A549 (cell line): Measurements from ENCODE around the gene TFPT. TPM values are rescaled to one million over a fixed set of nuclear protein-coding genes. Genes with fewer than 3 reads are reported as not detected.
A peak's percentile ranks its signal among the peaks of the same experiment; 100 is the strongest.

Source experiments
- ATAC-seq, 2 experiments: fragments of 200-7000 bp in 1 of 2; fragments of >200 bp in 1 of 2; cut with Nextera tagmentation in 1 of 2; cut with Tn5 transposase in 1 of 2; 3 replicates each; pipeline versions ENCODE4 v1.8.0 to v1.9.1; 2018 to 2020; ENCODE audit warnings: mild to moderate bottlenecking in 1 of 2, moderate library complexity in 1 of 2
- CTCF ChIA-PET: fragments of 300-600 bp; sonication (Branson Sonifier 250); formaldehyde crosslinking; extraction: SDS; loops from one replicate; lab custom pipeline; 2021; ENCODE audit warnings: antibody characterized with exemption, inconsistent platforms; lab: Yijun Ruan, JAX
- POLR2A ChIA-PET: fragments of 350-600 bp; formaldehyde crosslinking; extraction: SDS; loops from one replicate; lab custom pipeline; 2021; ENCODE audit warnings: antibody characterized with exemption, inconsistent platforms; lab: Yijun Ruan, JAX
- DNase-seq, 2 experiments: peaks; one replicate each; pipeline versions ENCODE4 v3.0.0 to v3.0.0-alpha.2; 2011 to 2016; ENCODE audit warnings: low read depth in 1 of 2, low spot score in 1 of 2
- FAIRE-seq: peaks from 2 replicates; lab custom pipeline; 2011; peaks lifted over from hg19 to GRCh38; lab: Jason Lieb, UNC
- H3K27ac ChIP-seq, 2 experiments: fragments of >200 bp; sonication (Bioruptor Twin); formaldehyde crosslinking; 3 replicates each; pipeline ENCODE4 v1.5.1; 2016 to 2017
- H3K4me1 ChIP-seq: fragments of >200 bp; sonication (Bioruptor Twin); formaldehyde crosslinking; 3 replicates; pipeline ENCODE4 v1.6.1; 2016
- H3K4me2 ChIP-seq: fragments of >200 bp; sonication (Bioruptor Twin); formaldehyde crosslinking; 3 replicates; pipeline ENCODE4 v1.6.1; 2016
- H3K4me3 ChIP-seq: fragments of >200 bp; sonication (Bioruptor Twin); formaldehyde crosslinking; 3 replicates; pipeline ENCODE4 v1.5.1; 2016
- H3K9me3 ChIP-seq: fragments of >200 bp; sonication (Bioruptor Twin); formaldehyde crosslinking; 3 replicates; pipeline ENCODE4 v1.6.1; 2016
- BCL3 ChIP-seq: fragments of >200 bp; sonication (Bioruptor Twin); formaldehyde crosslinking; IDR thresholded peaks from 3 replicates; pipeline ENCODE4 v1.6.1; 2016
- CBX8 ChIP-seq: fragments of 200-600 bp; sonication (generic); IDR thresholded peaks from 2 replicates; pipeline ENCODE4 v1.6.1; 2016
- CHD2 ChIP-seq: fragments of 150-350 bp; IDR thresholded peaks from 2 replicates; pipeline ENCODE4 v1.6.1; 2014; ENCODE audit warnings: low read length; ENCODE audit not compliant: partially characterized antibody
- CHD4 ChIP-seq: fragments of 200-600 bp; sonication (generic); IDR thresholded peaks from 2 replicates; pipeline ENCODE4 v1.6.1; 2016; ENCODE audit warnings: antibody characterized with exemption, mild to moderate bottlenecking, borderline replicate concordance
- EHMT2 ChIP-seq: fragments of 200-600 bp; sonication (generic); IDR thresholded peaks from 2 replicates; pipeline ENCODE4 v1.6.1; 2016; ENCODE audit warnings: antibody characterized with exemption, low read depth, mild to moderate bottlenecking, moderate library complexity
- EP300 ChIP-seq, 2 experiments: fragments of >200 bp; sonication (Bioruptor Twin); formaldehyde crosslinking; IDR thresholded peaks; 2 replicates in 1 of 2; 3 replicates in 1 of 2; pipeline ENCODE4 v1.6.1; 2016 to 2017
- FOSB ChIP-seq: fragments of 250-450 bp; sonication (Bioruptor Pico); IDR thresholded peaks from 2 replicates; pipeline ENCODE4 v1.5.0; 2020; ENCODE audit warnings: mild to moderate bottlenecking, moderate library complexity
- FOSL2 ChIP-seq, 2 experiments: fragments of 450-650 bp in 1 of 2; fragments of >200 bp in 1 of 2; sonication (Bioruptor Twin) in 1 of 2; formaldehyde crosslinking; IDR thresholded peaks; 2 replicates each; pipeline versions ENCODE4 v1.5.0 to v1.6.1; 2016 to 2020; ENCODE audit warnings: mild to moderate bottlenecking in 1 of 2, moderate library complexity in 1 of 2
- FOXS1 ChIP-seq: fragments of 250-450 bp; sonication (Bioruptor Pico); IDR thresholded peaks from 2 replicates; pipeline ENCODE4 v1.5.0; 2020; ENCODE audit warnings: mild to moderate bottlenecking, moderate library complexity
- HDAC2 ChIP-seq: fragments of 200-600 bp; sonication (generic); IDR thresholded peaks from 2 replicates; pipeline ENCODE4 v1.6.1; 2016
- HES2 ChIP-seq: fragments of >200 bp; sonication (Bioruptor Twin); formaldehyde crosslinking; IDR thresholded peaks from 2 replicates; pipeline ENCODE4 v1.6.1; 2016
- JUN ChIP-seq, 2 experiments: fragments of >200 bp; sonication (Bioruptor Twin); formaldehyde crosslinking; IDR thresholded peaks; 2 replicates in 1 of 2; 3 replicates in 1 of 2; pipeline ENCODE4 v1.6.1; 2016 to 2017
- KDM5A ChIP-seq: fragments of 200-600 bp; sonication (generic); IDR thresholded peaks from 2 replicates; pipeline ENCODE4 v1.6.1; 2016; ENCODE audit warnings: antibody characterized with exemption, mild to moderate bottlenecking
- MYC ChIP-seq: IDR thresholded peaks from 2 replicates; pipeline ENCODE4 v1.6.1; 2012; ENCODE audit warnings: mild to moderate bottlenecking, inconsistent platforms, low read length, improper control_type of control experiment, borderline replicate concordance
- NR3C1 ChIP-seq: fragments of >200 bp; sonication (Bioruptor Twin); formaldehyde crosslinking; IDR thresholded peaks from 3 replicates; pipeline ENCODE4 v1.6.1; 2017
- RAD21 ChIP-seq, 2 experiments: fragments of >200 bp in 1 of 2; sonication (Bioruptor Twin) in 1 of 2; formaldehyde crosslinking in 1 of 2; IDR thresholded peaks in 1 of 2; conservative IDR thresholded peaks in 1 of 2; 2 replicates in 1 of 2; 3 replicates in 1 of 2; pipeline ENCODE4 v1.6.1; 2012 to 2018; ENCODE audit warnings: inconsistent platforms in 1 of 2
- RFX5 ChIP-seq: fragments of 450-650 bp; IDR thresholded peaks from 2 replicates; pipeline ENCODE4 v1.7.1; 2014; ENCODE audit warnings: antibody characterized with exemption, mild to moderate bottlenecking, moderate library complexity
- TFCP2L1 ChIP-seq: fragments of 250-450 bp; sonication (Bioruptor Pico); IDR thresholded peaks from 2 replicates; pipeline ENCODE4 v1.5.0; 2021; ENCODE audit warnings: mild to moderate bottlenecking
- ZFP36 ChIP-seq: fragments of 450-650 bp; IDR thresholded peaks from 2 replicates; pipeline ENCODE4 v1.6.1; 2014; ENCODE audit warnings: borderline replicate concordance; ENCODE audit not compliant: partially characterized antibody
- WGBS: methylation state at CpG from one replicate; pipeline ENCODE4 v1.1.6; 2017; ENCODE audit errors: missing lambda C conversion rate; 5-methylcytosine and 5-hydroxymethylcytosine counted together
- polyA plus RNA-seq, 4 experiments: library from polyadenylated mRNA; depleted of rRNA in 3 of 4; stranded (reverse); fragments of >200 nt; fragmentation: RNase III in 1 of 4; extraction: RNeasy Plus Mini Kit Qiagen cat#74134 plus additional on column Dnase treatment in 1 of 4; gene quantifications; 2 replicates in 3 of 4; 3 replicates in 1 of 4; pipeline ENCODE4 v1.2.3, GENCODE V29; 2011 to 2017
- TF ChIP-seq, protein P1 (sequence below): fragments of 250-450 bp; sonication (Bioruptor Pico); IDR thresholded peaks from 2 replicates; pipeline ENCODE4 v1.5.0; 2020; ENCODE audit warnings: low read depth, mild to moderate bottlenecking, moderate library complexity
- TF ChIP-seq, protein P2 (sequence below): fragments of 450-650 bp; IDR thresholded peaks from 2 replicates; pipeline ENCODE4 v1.6.1; 2014; ENCODE audit warnings: antibody characterized with exemption
- TF ChIP-seq, protein P3 (sequence below): IDR thresholded peaks from 2 replicates; pipeline ENCODE4 v1.6.1; 2012
- TF ChIP-seq, protein P4 (sequence below): fragments of 200-600 bp; sonication (generic); IDR thresholded peaks from 2 replicates; pipeline ENCODE4 v1.6.1; 2016; ENCODE audit warnings: antibody characterized with exemption, mild to moderate bottlenecking, moderate library complexity

TFPT gene
- polyA plus RNA-seq, 2 of the 4 experiments (the other 2 are of a cell fraction): 16.1 to 26.1 TPM

DNA sequence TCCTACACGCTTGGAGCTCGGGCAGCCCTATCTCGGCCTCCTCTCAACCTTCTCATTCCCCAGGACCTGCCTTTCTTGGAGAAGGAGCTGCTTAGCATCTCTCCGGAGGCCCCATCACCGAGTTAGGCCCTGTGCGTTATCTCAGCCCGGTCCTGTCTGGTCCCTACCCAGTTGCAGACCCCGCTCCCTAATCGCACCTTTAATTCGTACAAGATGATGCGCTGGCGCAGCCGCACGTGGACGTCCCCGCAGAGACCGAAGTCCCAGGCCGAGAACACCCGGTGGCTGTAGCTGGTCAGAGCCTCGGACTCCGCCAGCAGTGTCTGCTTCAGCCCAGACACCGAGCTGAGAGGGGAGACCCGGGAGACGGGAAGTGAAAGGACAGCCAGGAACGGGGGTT, 49.8 kb upstream of the TFPT start:
- ChIA-PET CTCF (interaction anchor here (1.6 to 4.0 kb wide), 2 partner anchors 101 to 226 kb away, joined by 5 to 33 read pairs; no protein-coding TSS in a partner anchor), POLR2A (interaction anchor here (1.4 to 1.7 kb wide), 2 partner anchors 24 to 28 kb away, joined by 5 to 7 read pairs; partner anchors contain the start of genes CNOT3 and MBOAT7)
- Histone ChIP-seq H3K4me3 (no peak overlapping the region), H3K4me2 (peak overlapping the region; percentile 70), H3K4me1 (peaks cover 24% of the 10 kb centered on the region), H3K9me3 (no peaks in the 10 kb centered on the region), H3K27ac (no peak overlapping the region)
- TF ChIP-seq FOSL2 (IDR thresholded peaks at IDR 0.05): no peak
- no peak for TF ChIP-seq FOSL2 (CRISPR knock-in tag; IDR thresholded peaks at IDR 0.05)
- TF ChIP-seq TFCP2L1: no peak
- TF ChIP-seq, protein P1, sequence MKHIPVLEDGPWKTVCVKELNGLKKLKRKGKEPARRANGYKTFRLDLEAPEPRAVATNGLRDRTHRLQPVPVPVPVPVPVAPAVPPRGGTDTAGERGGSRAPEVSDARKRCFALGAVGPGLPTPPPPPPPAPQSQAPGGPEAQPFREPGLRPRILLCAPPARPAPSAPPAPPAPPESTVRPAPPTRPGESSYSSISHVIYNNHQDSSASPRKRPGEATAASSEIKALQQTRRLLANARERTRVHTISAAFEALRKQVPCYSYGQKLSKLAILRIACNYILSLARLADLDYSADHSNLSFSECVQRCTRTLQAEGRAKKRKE: no peak
- no peak for TF ChIP-seq CHD4
- TF ChIP-seq RAD21 (conservative IDR thresholded peaks at IDR 0.05 in 1 of 2, IDR thresholded peaks at IDR 0.05 in 1 of 2): no peak
- TF ChIP-seq EHMT2: no peak
- WGBS: 94% methylated on average over 25 of the region's 25 CpGs
- no peak for DNase-seq
- no peak for ATAC-seq
- FAIRE-seq: no peak

DNA sequence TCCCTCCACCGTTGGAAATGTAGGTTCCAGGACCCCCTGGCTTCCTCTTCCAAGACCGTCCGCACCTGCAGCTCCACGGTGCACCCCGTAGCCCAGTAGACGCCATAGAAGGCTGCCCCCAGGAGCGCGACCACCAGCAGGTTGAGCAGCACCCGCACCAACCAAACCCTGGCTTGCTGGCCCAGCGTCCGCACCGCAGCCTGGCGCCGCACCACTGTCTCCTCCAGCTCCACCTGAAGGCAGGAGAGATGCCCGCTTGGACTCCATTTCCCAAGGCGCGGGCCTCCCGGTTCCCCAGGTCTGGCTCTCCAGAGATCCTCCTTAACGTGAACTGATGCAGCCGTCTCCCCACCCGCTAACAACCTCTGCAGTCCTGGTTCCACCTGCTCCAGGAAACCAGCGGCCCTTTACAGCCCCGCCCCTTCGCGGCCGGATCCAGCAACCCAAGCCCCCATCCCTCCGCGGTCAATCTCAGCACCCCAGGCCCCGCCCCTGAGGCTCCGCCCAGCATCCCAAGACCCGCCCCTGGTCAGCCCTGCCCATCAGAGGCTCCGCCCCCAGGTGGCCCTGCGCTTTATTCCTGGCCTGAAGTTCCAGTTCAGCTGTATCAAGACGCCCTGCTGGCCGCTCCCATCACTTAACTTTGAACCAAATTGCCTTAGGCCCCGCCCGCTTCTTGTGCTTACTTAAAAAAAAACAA, 49.1 kb upstream of the TFPT start:
- H3K27ac ChIP-seq: peak overlapping the region in 1 of 2 experiments; percentile 36; a peak in 2 of 6 replicates
- FAIRE-seq: peak; percentile 79

DNA sequence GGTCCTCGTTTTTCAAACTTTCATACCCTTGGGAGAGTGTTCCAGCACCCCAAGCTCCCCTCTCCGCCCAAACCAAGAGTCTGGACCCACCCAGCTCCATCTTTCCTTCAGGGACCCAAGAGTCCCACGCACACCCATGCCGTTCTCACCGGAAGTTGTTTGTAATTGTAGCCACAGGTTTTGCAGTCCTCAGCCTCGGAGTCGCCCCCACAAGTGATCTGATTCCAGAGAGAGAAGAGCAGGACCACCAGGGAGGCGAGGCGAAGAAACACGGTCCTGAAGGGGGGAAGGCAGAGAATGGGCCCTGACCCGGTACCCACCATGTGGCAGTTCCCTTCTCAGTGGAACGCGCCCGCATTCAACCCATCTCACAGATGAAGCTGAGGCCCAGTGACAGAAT, 47.4 kb upstream of the TFPT start:
- DNase-seq: no peak
- Histone ChIP-seq H3K4me3 (peak overlapping the region; percentile 49), H3K9me3 (no peaks in the 10 kb centered on the region), H3K4me1 (peaks cover 31% of the 10 kb centered on the region), H3K27ac (peak overlapping the region in 1 of 2 experiments; percentile 5; a peak in 1 of 6 replicates), H3K4me2 (peak overlapping the region; percentile 81)
- POLR2A ChIA-PET: interaction anchor here (1.1 kb wide), 1 partner anchor 27 kb away, joined by 3 read pairs; the partner anchor contains the start of gene MBOAT7
- CTCF ChIA-PET: interaction anchor here (0.6 kb wide), 1 partner anchor 21 kb away, joined by 3 read pairs; no protein-coding TSS in a partner anchor
- no peak for FAIRE-seq
- WGBS: 81% methylated on average over 14 of the region's 14 CpGs
- no peak for ATAC-seq
- TF ChIP-seq RAD21 (conservative IDR thresholded peaks at IDR 0.05 in 1 of 2, IDR thresholded peaks at IDR 0.05 in 1 of 2) (no peak), CHD2 (no peak), ZFP36 (no peak), TFCP2L1 (no peak), HES2 (no peak), RFX5 (no peak), KDM5A (no peak), EP300 (IDR thresholded peaks at IDR 0.05) (no peak), HDAC2 (no peak), FOXS1 (CRISPR knock-in tag) (no peak), FOSB (CRISPR knock-in tag) (no peak)
- TF ChIP-seq, protein P2, sequence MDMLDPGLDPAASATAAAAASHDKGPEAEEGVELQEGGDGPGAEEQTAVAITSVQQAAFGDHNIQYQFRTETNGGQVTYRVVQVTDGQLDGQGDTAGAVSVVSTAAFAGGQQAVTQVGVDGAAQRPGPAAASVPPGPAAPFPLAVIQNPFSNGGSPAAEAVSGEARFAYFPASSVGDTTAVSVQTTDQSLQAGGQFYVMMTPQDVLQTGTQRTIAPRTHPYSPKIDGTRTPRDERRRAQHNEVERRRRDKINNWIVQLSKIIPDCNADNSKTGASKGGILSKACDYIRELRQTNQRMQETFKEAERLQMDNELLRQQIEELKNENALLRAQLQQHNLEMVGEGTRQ: no peak
- TF ChIP-seq, protein P3, sequence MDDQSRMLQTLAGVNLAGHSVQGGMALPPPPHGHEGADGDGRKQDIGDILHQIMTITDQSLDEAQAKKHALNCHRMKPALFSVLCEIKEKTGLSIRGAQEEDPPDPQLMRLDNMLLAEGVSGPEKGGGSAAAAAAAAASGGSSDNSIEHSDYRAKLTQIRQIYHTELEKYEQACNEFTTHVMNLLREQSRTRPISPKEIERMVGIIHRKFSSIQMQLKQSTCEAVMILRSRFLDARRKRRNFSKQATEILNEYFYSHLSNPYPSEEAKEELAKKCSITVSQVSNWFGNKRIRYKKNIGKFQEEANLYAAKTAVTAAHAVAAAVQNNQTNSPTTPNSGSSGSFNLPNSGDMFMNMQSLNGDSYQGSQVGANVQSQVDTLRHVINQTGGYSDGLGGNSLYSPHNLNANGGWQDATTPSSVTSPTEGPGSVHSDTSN: no peak
- TF ChIP-seq, protein P4, sequence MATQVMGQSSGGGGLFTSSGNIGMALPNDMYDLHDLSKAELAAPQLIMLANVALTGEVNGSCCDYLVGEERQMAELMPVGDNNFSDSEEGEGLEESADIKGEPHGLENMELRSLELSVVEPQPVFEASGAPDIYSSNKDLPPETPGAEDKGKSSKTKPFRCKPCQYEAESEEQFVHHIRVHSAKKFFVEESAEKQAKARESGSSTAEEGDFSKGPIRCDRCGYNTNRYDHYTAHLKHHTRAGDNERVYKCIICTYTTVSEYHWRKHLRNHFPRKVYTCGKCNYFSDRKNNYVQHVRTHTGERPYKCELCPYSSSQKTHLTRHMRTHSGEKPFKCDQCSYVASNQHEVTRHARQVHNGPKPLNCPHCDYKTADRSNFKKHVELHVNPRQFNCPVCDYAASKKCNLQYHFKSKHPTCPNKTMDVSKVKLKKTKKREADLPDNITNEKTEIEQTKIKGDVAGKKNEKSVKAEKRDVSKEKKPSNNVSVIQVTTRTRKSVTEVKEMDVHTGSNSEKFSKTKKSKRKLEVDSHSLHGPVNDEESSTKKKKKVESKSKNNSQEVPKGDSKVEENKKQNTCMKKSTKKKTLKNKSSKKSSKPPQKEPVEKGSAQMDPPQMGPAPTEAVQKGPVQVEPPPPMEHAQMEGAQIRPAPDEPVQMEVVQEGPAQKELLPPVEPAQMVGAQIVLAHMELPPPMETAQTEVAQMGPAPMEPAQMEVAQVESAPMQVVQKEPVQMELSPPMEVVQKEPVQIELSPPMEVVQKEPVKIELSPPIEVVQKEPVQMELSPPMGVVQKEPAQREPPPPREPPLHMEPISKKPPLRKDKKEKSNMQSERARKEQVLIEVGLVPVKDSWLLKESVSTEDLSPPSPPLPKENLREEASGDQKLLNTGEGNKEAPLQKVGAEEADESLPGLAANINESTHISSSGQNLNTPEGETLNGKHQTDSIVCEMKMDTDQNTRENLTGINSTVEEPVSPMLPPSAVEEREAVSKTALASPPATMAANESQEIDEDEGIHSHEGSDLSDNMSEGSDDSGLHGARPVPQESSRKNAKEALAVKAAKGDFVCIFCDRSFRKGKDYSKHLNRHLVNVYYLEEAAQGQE: no peak

More for the DNA sequence above, 49.1 kb upstream of the TFPT start:
- CTCF ChIA-PET: interaction anchor here (0.7 to 1.6 kb wide), 4 partner anchors 15 to 233 kb away, joined by 3 to 5 read pairs (median 3); no protein-coding TSS in a partner anchor
- peak; percentile 20 to 58; a peak in 5 of 6 replicates for ATAC-seq
- Histone ChIP-seq H3K9me3 (no peaks in the 10 kb centered on the region), H3K4me3 (peak overlapping the region; percentile 21), H3K4me1 (peaks cover 24% of the 10 kb centered on the region), H3K4me2 (peak overlapping the region; percentile 70)
- DNase-seq: peak; percentile 77 to 92
- POLR2A ChIA-PET: interaction anchor here (1.3 to 1.7 kb wide), 3 partner anchors 25 to 36 kb away, joined by 4 to 7 read pairs (median 5); partner anchors contain the start of genes CNOT3, MBOAT7 and RPS9
- 20% methylated on average over 36 of the region's 37 CpGs for WGBS
- no peak for TF ChIP-seq EHMT2
- TF ChIP-seq BCL3: no peak
- no peak for TF ChIP-seq JUN (IDR thresholded peaks at IDR 0.05)
- TF ChIP-seq CBX8: no peak
- no peak for TF ChIP-seq FOXS1 (CRISPR knock-in tag)
- no peak for TF ChIP-seq MYC
- no peak for TF ChIP-seq NR3C1
- 0 out of 2 replicates have a peak, but pooled peaks have one; percentile 24 for TF ChIP-seq TFCP2L1
